NT2/D1 (cell line): Measurements from ENCODE around the gene LYZL1.

Experiments
- YY1 ChIP-seq: IDR thresholded peaks from 2 replicates; pipeline ENCODE4 v1.6.1; 2011; ENCODE audit not compliant: insufficient read length, insufficient read depth
- ZNF274 ChIP-seq: IDR thresholded peaks from 2 replicates; pipeline ENCODE4 v1.6.1; 2011; ENCODE audit warnings: mild to moderate bottlenecking, low read depth, low read length

- no peak for TF ChIP-seq YY1
- no peak for TF ChIP-seq ZNF274
These were observed 25.4 kb upstream of the LYZL1 start for GRCh38 chr10:29263506-29263905.
